ENCODE data around the gene MX2.

MX2 gene

GRCh38 chr21:41429305-41429704, 67.5 kb downstream of the MX2 start:
- no peak for DNase-seq (ENCODE audit: low read depth)
- TF ChIP-seq, protein P1, sequence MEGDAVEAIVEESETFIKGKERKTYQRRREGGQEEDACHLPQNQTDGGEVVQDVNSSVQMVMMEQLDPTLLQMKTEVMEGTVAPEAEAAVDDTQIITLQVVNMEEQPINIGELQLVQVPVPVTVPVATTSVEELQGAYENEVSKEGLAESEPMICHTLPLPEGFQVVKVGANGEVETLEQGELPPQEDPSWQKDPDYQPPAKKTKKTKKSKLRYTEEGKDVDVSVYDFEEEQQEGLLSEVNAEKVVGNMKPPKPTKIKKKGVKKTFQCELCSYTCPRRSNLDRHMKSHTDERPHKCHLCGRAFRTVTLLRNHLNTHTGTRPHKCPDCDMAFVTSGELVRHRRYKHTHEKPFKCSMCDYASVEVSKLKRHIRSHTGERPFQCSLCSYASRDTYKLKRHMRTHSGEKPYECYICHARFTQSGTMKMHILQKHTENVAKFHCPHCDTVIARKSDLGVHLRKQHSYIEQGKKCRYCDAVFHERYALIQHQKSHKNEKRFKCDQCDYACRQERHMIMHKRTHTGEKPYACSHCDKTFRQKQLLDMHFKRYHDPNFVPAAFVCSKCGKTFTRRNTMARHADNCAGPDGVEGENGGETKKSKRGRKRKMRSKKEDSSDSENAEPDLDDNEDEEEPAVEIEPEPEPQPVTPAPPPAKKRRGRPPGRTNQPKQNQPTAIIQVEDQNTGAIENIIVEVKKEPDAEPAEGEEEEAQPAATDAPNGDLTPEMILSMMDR (conservative IDR thresholded peaks at IDR 0.05; ENCODE audit: control insufficient read depth, insufficient read depth, low read depth, low read length), result no peak
- no peak overlapping the region for H3K4me3 ChIP-seq (ENCODE audit: control insufficient read depth, low read depth, low read length)

- no peak for DNase-seq (ENCODE audit: low read depth)
Measured at GRCh38 chr21:41429925-41430491, 68.2 kb downstream of the MX2 start.

GRCh38 chr21:41431788-41432548, 70.1 kb downstream of the MX2 start:
- no peak for DNase-seq (ENCODE audit: low read depth)
- TF ChIP-seq, protein P1 (conservative IDR thresholded peaks at IDR 0.05; ENCODE audit: control insufficient read depth, insufficient read depth, low read depth, low read length), result no peak
- H3K4me3 ChIP-seq (ENCODE audit: control insufficient read depth, low read depth, low read length), result no peak overlapping the region

More at GRCh38 chr21:41429925-41430491, 68.2 kb downstream of the MX2 start:
- TF ChIP-seq, protein P1 (conservative IDR thresholded peaks at IDR 0.05; ENCODE audit: control insufficient read depth, insufficient read depth, low read depth, low read length), result no peak
- no peak overlapping the region for H3K4me3 ChIP-seq (ENCODE audit: control insufficient read depth, low read depth, low read length)

DNA sequence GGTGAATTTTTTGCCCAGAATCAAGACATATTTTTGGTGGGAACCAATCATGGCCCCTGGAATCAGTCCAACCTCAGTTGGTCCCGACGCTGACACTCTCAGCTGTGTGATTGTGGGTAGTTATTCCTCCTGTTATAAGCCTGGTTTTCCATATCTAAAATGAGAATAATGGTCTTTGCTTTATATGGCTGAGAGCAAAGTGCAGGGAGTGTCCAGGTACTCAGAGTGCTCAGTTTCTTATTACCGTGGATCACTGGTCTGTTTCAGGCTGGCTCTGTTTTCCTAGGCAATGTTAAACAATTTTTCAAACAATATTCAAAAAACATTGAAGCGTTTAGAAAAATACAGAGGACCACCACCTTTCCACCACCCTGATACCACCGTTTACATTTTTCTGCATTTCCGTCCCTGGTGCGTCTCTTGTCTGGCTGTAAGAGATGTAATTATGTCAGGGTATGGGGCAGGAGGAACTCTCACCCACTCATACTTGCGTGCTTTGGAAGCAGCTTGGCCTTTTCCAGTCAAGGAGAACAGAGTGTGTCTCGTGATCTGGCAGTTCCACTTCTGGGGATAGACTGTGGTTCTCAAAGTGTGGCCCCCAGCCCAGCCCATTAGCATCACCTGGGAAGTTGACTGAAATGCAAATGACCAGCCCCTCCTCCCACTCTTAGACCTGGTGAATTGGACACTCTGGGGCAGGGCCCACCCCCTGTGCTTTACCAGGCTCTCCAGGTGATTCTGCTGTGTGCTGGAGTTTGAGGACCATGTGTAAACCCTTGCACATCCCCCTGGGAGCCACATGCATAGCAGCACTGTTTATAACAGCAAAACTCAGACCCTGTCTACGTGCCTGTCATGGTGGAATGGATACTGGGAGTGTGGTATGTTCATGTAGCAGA, 71.0 kb downstream of the MX2 start:
- TF ChIP-seq, protein P1 (conservative IDR thresholded peaks at IDR 0.05; ENCODE audit: control insufficient read depth, insufficient read depth, low read depth, low read length), result no peak
- DNase-seq (ENCODE audit: low read depth), result no peak
- no peak overlapping the region for H3K4me3 ChIP-seq (ENCODE audit: control insufficient read depth, low read depth, low read length)

GRCh38 chr21:41433566-41433965, 71.7 kb downstream of the MX2 start:
- TF ChIP-seq, protein P1 (conservative IDR thresholded peaks at IDR 0.05; ENCODE audit: control insufficient read depth, insufficient read depth, low read depth, low read length), result no peak
- H3K4me3 ChIP-seq (ENCODE audit: control insufficient read depth, low read depth, low read length), result no peak overlapping the region
- no peak for DNase-seq (ENCODE audit: low read depth)

DNA sequence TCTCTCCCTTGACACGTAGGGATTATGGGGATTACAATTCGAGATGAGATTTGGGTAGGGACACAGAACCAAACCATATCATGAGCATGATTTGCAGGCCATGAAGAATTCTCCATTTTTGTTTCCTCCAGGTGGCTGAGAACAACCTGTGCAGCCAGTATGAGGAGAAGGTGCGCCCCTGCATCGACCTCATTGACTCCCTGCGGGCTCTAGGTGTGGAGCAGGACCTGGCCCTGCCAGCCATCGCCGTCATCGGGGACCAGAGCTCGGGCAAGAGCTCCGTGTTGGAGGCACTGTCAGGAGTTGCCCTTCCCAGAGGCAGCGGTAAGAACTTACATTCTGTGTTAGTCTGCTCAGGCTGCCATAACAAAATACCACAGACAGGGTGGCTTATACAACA, 73.9 kb downstream of the MX2 start:
- TF ChIP-seq, protein P1 (conservative IDR thresholded peaks at IDR 0.05; ENCODE audit: control insufficient read depth, insufficient read depth, low read depth, low read length), result no peak
- DNase-seq (ENCODE audit: low read depth), result no peak
- H3K4me3 ChIP-seq (ENCODE audit: control insufficient read depth, low read depth, low read length), result no peak overlapping the region

Data from fibroblast of mammary gland (primary cell).